Hepatocyte (in vitro differentiated cells): ENCODE measurements around the gene VAV2.

Source experiments
- CTCF ChIP-seq: fragments of 200-600 bp; sonication (generic); IDR thresholded peaks from 2 replicates; pipeline ENCODE4 v1.5.1; 2016; ENCODE audit warnings: antibody characterized with exemption, mild to moderate bottlenecking; ENCODE audit not compliant: poor library complexity
- EZH2 ChIP-seq: fragments of 200-600 bp; sonication (generic); IDR thresholded peaks from 2 replicates; pipeline ENCODE4 v1.6.1; 2016; ENCODE audit warnings: antibody characterized with exemption, mild to moderate bottlenecking, borderline replicate concordance
- EZH2phosphoT487 ChIP-seq: fragments of 200-600 bp; sonication (generic); IDR thresholded peaks from one replicate; pipeline ENCODE4 v1.6.1; 2018; ENCODE audit warnings: antibody characterized with exemption, mild to moderate bottlenecking, low read depth, moderate library complexity; ENCODE audit not compliant: unreplicated experiment, severe bottlenecking

DNA sequence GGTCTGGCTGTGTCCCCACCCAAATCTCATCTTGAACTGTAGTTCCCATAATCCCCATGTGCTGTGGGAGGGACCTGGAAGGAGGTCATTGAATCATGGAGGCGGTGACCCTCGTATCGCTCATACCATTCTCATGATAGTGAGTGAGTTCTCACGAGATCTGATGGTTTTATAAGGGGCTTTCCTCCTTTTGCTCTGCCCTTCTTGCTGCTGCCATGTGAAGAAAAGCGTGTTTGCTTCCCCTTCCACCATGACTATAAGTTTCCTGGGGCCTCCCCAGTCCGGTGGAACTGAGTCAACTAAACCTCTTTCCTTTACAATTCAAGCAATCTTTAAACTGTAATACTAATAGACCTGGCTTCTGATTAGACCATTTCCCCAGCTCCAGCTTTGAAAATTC lies 161.8 kb downstream of the VAV2 start:
- no peak for TF ChIP-seq CTCF
- TF ChIP-seq EZH2, result no peak
- TF ChIP-seq EZH2phosphoT487, result no peak
